Measurements from ENCODE around the gene EEF1G. TPM values are rescaled to one million over a fixed set of nuclear protein-coding genes. Genes with fewer than 3 reads are reported as not detected.

EEF1G gene
- total and polyA plus RNA-seq, 2 of the 13 experiments (the other 11 are each of a cell fraction or from before 2014, with no cell fraction given), result 1,787 to 2,144 TPM

- TF ChIP-seq FOXP4 (CRISPR knock-in tag; IDR thresholded peaks at IDR 0.05), result peak; percentile 49
- TF ChIP-seq ZNF552 (CRISPR knock-in tag; IDR thresholded peaks at IDR 0.05; ENCODE audit: borderline replicate concordance), result no peak
- no peak for TF ChIP-seq ATF6 (CRISPR knock-in tag; conservative IDR thresholded peaks at IDR 0.05)
- TF ChIP-seq HNF4A (CRISPR knock-in tag; IDR thresholded peaks at IDR 0.05), result peak; percentile 83
- no peak for TF ChIP-seq RXRA (CRISPR knock-in tag; IDR thresholded peaks at IDR 0.05)
- peak; percentile 92 for TF ChIP-seq PATZ1 (CRISPR knock-in tag; IDR thresholded peaks at IDR 0.05)
- no peak for TF ChIP-seq PRMT3 (CRISPR knock-in tag; IDR thresholded peaks at IDR 0.05; ENCODE audit: borderline replicate concordance, low read depth)
- no peak for TF ChIP-seq SETDB1 (CRISPR knock-in tag; IDR thresholded peaks at IDR 0.05; ENCODE audit: borderline replicate concordance)
- TF ChIP-seq DPF2 (CRISPR knock-in tag; IDR thresholded peaks at IDR 0.05; ENCODE audit: borderline replicate concordance, low read depth), result 0 out of 2 replicates have a peak, but pooled peaks have one; percentile 16
- 0 out of 2 replicates have a peak, but pooled peaks have one; percentile 38 for TF ChIP-seq HMG20B (CRISPR knock-in tag; conservative IDR thresholded peaks at IDR 0.05)
- TF ChIP-seq MBNL3 (CRISPR knock-in tag; conservative IDR thresholded peaks at IDR 0.05), result no peak
- TF ChIP-seq, protein P1, sequence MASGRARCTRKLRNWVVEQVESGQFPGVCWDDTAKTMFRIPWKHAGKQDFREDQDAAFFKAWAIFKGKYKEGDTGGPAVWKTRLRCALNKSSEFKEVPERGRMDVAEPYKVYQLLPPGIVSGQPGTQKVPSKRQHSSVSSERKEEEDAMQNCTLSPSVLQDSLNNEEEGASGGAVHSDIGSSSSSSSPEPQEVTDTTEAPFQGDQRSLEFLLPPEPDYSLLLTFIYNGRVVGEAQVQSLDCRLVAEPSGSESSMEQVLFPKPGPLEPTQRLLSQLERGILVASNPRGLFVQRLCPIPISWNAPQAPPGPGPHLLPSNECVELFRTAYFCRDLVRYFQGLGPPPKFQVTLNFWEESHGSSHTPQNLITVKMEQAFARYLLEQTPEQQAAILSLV (CRISPR knock-in tag; IDR thresholded peaks at IDR 0.05; ENCODE audit: borderline replicate concordance), result no peak
- TF ChIP-seq HNRNPLL (IDR thresholded peaks at IDR 0.05; ENCODE audit: low read depth, low read length, poor library complexity, severe bottlenecking), result no peak
- TF ChIP-seq, protein P2, sequence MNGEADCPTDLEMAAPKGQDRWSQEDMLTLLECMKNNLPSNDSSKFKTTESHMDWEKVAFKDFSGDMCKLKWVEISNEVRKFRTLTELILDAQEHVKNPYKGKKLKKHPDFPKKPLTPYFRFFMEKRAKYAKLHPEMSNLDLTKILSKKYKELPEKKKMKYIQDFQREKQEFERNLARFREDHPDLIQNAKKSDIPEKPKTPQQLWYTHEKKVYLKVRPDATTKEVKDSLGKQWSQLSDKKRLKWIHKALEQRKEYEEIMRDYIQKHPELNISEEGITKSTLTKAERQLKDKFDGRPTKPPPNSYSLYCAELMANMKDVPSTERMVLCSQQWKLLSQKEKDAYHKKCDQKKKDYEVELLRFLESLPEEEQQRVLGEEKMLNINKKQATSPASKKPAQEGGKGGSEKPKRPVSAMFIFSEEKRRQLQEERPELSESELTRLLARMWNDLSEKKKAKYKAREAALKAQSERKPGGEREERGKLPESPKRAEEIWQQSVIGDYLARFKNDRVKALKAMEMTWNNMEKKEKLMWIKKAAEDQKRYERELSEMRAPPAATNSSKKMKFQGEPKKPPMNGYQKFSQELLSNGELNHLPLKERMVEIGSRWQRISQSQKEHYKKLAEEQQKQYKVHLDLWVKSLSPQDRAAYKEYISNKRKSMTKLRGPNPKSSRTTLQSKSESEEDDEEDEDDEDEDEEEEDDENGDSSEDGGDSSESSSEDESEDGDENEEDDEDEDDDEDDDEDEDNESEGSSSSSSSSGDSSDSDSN (CRISPR knock-in tag; IDR thresholded peaks at IDR 0.05), result peak; percentile 37; the same call in 1 of the 2 replicates
- TF ChIP-seq, protein P3, sequence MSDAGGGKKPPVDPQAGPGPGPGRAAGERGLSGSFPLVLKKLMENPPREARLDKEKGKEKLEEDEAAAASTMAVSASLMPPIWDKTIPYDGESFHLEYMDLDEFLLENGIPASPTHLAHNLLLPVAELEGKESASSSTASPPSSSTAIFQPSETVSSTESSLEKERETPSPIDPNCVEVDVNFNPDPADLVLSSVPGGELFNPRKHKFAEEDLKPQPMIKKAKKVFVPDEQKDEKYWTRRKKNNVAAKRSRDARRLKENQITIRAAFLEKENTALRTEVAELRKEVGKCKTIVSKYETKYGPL (CRISPR knock-in tag; IDR thresholded peaks at IDR 0.05), result no peak
- TF ChIP-seq SRSF4 (IDR thresholded peaks at IDR 0.05; ENCODE audit: low read depth, low read length, poor library complexity, severe bottlenecking), result no peak
- TF ChIP-seq TAF1 (CRISPR knock-in tag; IDR thresholded peaks at IDR 0.05), result peak; percentile 58; the same call in 1 of the 2 replicates
- TF ChIP-seq MTF2 (CRISPR knock-in tag; IDR thresholded peaks at IDR 0.05; ENCODE audit: borderline replicate concordance), result no peak
These were observed 25.9 kb downstream of the EEF1G start (continued) for GRCh38 chr11:62547691-62548281.

Measured in HepG2 (cell line).